K562 (cell line): ENCODE measurements around the gene ZNF865. TPM values are rescaled to one million over a fixed set of nuclear protein-coding genes. Genes with fewer than 3 reads are reported as not detected.
A peak's percentile ranks its signal among the peaks of the same experiment; 100 is the strongest.

Experiments
- FOXP4 ChIP-seq: sonication (generic); formaldehyde crosslinking; IDR thresholded peaks from 2 replicates; pipeline ENCODE4 v1.8.0; 2022; ENCODE audit warnings: mild to moderate bottlenecking, missing genetic modification reagents, borderline replicate concordance
- KLF16 ChIP-seq: IDR thresholded peaks from 2 replicates; pipeline ENCODE4 v1.6.1; 2016; ENCODE audit warnings: antibody characterized with exemption
- NBN ChIP-seq: fragments of 450-650 bp; IDR thresholded peaks from 2 replicates; pipeline ENCODE4 v1.6.1; 2016; ENCODE audit warnings: low read depth, mild to moderate bottlenecking
- POLR2AphosphoS5 ChIP-seq: IDR thresholded peaks from 2 replicates; pipeline ENCODE4 v1.6.1; 2011; ENCODE audit warnings: mild to moderate bottlenecking, low read depth, low read length, moderate library complexity; ENCODE audit not compliant: control insufficient read depth, insufficient read depth
- RB1 ChIP-seq: fragments of 450-650 bp; IDR thresholded peaks from 2 replicates; pipeline ENCODE4 v1.6.1; 2017; ENCODE audit warnings: low read depth, mild to moderate bottlenecking
- TCF7L2 ChIP-seq: fragments of 150-350 bp; IDR thresholded peaks from 2 replicates; pipeline ENCODE4 v1.6.1; 2016; ENCODE audit warnings: low read depth, mild to moderate bottlenecking, low read length, moderate library complexity
- THAP7 ChIP-seq: fragments of 250-450 bp; sonication (Bioruptor Pico); IDR thresholded peaks from 2 replicates; pipeline ENCODE4 v1.5.0; 2021
- THRAP3 ChIP-seq: fragments of 450-650 bp; IDR thresholded peaks from 2 replicates; pipeline ENCODE4 v1.6.1; 2016; ENCODE audit warnings: mild to moderate bottlenecking, inconsistent platforms, borderline replicate concordance
- ZFP91 ChIP-seq: sonication (generic); formaldehyde crosslinking; IDR thresholded peaks from 2 replicates; pipeline ENCODE4 v1.8.0; 2022; ENCODE audit warnings: mild to moderate bottlenecking, missing genetic modification reagents
- ZNF217 ChIP-seq: sonication (generic); formaldehyde crosslinking; IDR thresholded peaks from 2 replicates; pipeline ENCODE4 v1.8.0; 2022; ENCODE audit warnings: mild to moderate bottlenecking, missing genetic modification reagents
- polyA plus RNA-seq, 8 experiments: library from polyadenylated mRNA; depleted of rRNA in 4 of 8; stranded (reverse) in 5 of 8; unstranded in 3 of 8; fragments of >200 nt; fragmentation: Nextera tagmentation in 2 of 8; fragmentation: Illumina TruSeq in 1 of 8; extraction: Ambion mirVana in 2 of 8; extraction: Trizol in 1 of 8; gene quantifications; 2 replicates each; pipeline versions ENCODE4 v1.2.1 to v1.2.3, GENCODE V29; 2011 to 2014; ENCODE audit warnings: inconsistent platforms in 1 of 8, missing spikeins in 1 of 8
- total RNA-seq, 7 experiments: library from RNA; depleted of rRNA in 6 of 7; stranded (reverse); fragments of >200 nt in 6 of 7; fragmentation: Illumina TruSeq in 2 of 7; extraction: Trizol in 2 of 7; gene quantifications; 2 replicates each; pipeline versions ENCODE4 v1.2.1 to v1.2.3, GENCODE V29; 2011 to 2021; ENCODE audit warnings: low replicate concordance in 1 of 7
- TF ChIP-seq, protein P1 (sequence below): sonication (generic); formaldehyde crosslinking; IDR thresholded peaks from 2 replicates; pipeline ENCODE4 v1.8.1; 2023; ENCODE audit warnings: mild to moderate bottlenecking, missing genetic modification reagents

Gene ZNF865
- total and polyA plus RNA-seq, 9 of the 15 experiments (the other 6 are each of a cell fraction or from before 2014, with no cell fraction given), result 0.40 to 18.8 (median 1.6) TPM; not detected in 2

- TF ChIP-seq POLR2AphosphoS5 (peak; percentile 75), RB1 (peak; percentile 55; the same call in 1 of the 2 replicates), ZNF217 (no peak), THRAP3 (no peak), NBN (no peak), THAP7 (CRISPR knock-in tag) (peak; percentile 80; the same call in 1 of the 2 replicates), TCF7L2 (no peak), FOXP4 (CRISPR knock-in tag) (no peak), KLF16 (no peak), ZFP91 (CRISPR knock-in tag) (no peak)
- TF ChIP-seq, protein P1, sequence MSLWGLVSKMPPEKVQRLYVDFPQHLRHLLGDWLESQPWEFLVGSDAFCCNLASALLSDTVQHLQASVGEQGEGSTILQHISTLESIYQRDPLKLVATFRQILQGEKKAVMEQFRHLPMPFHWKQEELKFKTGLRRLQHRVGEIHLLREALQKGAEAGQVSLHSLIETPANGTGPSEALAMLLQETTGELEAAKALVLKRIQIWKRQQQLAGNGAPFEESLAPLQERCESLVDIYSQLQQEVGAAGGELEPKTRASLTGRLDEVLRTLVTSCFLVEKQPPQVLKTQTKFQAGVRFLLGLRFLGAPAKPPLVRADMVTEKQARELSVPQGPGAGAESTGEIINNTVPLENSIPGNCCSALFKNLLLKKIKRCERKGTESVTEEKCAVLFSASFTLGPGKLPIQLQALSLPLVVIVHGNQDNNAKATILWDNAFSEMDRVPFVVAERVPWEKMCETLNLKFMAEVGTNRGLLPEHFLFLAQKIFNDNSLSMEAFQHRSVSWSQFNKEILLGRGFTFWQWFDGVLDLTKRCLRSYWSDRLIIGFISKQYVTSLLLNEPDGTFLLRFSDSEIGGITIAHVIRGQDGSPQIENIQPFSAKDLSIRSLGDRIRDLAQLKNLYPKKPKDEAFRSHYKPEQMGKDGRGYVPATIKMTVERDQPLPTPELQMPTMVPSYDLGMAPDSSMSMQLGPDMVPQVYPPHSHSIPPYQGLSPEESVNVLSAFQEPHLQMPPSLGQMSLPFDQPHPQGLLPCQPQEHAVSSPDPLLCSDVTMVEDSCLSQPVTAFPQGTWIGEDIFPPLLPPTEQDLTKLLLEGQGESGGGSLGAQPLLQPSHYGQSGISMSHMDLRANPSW (CRISPR knock-in tag), result no peak
Measured at GRCh38 chr19:55654868-55655647, 49.6 kb downstream of the ZNF865 start, which contains the start of gene U2AF2 (continued).
